Measurements from ENCODE around the gene NHSL2. TPM values are rescaled to one million over a fixed set of nuclear protein-coding genes. Genes with fewer than 3 reads are reported as not detected.

Gene NHSL2
- total RNA-seq, 2 experiments from 2014 or later = 0.50 to 0.70 TPM

- Mint-ChIP-seq H3K4me1 (ENCODE audit: low read depth) (peaks cover 19% of the 10 kb centered on the region), H3K36me3 (ENCODE audit: low read depth) (no peaks in the 10 kb centered on the region), H3K4me3 (no peak overlapping the region), H3K27me3 (ENCODE audit: low read depth) (peaks cover 20% of the 10 kb centered on the region), H3K9me3 (ENCODE audit: insufficient read depth) (no peaks in the 10 kb centered on the region), H3K27ac (no peak overlapping the region)
- DNase-seq (no peak), ATAC-seq (no peak)
- ChIA-PET POLR2A (no interaction called here), CTCF (no interaction called here)
Observed at GRCh38 chrX:71996136-71996535, 85.5 kb downstream of the NHSL2 start.

GRCh38 chrX:71996826-71997225 is 86.2 kb downstream of the NHSL2 start:
- ChIA-PET POLR2A (no interaction called here), CTCF (interaction anchor here (2.2 kb wide), 1 partner anchor 21 kb away, joined by 9 read pairs; no protein-coding TSS in a partner anchor)
- no peaks in the 10 kb centered on the region for H3K36me3 Mint-ChIP-seq (ENCODE audit: low read depth)
- no peak for DNase-seq
- H3K27me3 Mint-ChIP-seq (ENCODE audit: low read depth) = peaks cover 25% of the 10 kb centered on the region
- H3K27ac Mint-ChIP-seq = no peak overlapping the region
- H3K9me3 Mint-ChIP-seq (ENCODE audit: insufficient read depth) = no peaks in the 10 kb centered on the region
- peaks cover 18% of the 10 kb centered on the region for H3K4me1 Mint-ChIP-seq (ENCODE audit: low read depth)
- ATAC-seq = no peak
- no peak overlapping the region for H3K4me3 Mint-ChIP-seq

DNA sequence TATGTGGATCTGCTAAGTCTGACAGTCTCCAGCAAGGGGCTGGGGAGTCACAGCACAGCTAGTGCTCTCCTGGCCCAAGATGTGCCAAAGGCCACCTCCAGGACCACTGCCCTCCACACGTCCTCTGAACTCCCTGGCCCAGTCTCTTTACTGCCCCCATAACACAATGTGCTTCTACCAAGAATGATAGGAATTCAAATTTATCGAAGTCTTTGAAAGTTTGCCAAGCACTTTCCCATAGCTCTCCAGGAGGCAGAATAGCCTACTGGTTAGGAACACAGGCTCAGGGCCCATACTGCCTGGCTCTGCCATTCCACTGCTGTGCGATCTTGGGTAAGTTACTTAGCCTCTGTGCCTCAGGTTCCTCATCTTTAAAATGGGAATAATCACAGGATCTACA is 86.7 kb downstream of the NHSL2 start:
- peaks cover 13% of the 10 kb centered on the region for H3K4me1 Mint-ChIP-seq (ENCODE audit: low read depth)
- H3K27ac Mint-ChIP-seq = no peak overlapping the region
- no peaks in the 10 kb centered on the region for H3K36me3 Mint-ChIP-seq (ENCODE audit: low read depth)
- H3K9me3 Mint-ChIP-seq (ENCODE audit: insufficient read depth) = no peaks in the 10 kb centered on the region
- DNase-seq (no peak), ATAC-seq (no peak)
- ChIA-PET POLR2A (interaction anchor here (0.6 kb wide), 2 partner anchors 29 to 1164 kb away, joined by 3 to 4 read pairs; no protein-coding TSS in a partner anchor), CTCF (interaction anchor here (0.7 to 2.2 kb wide), 3 partner anchors 15 to 24 kb away, joined by 3 to 9 read pairs (median 3); no protein-coding TSS in a partner anchor)
- H3K27me3 Mint-ChIP-seq (ENCODE audit: low read depth) = peaks cover 25% of the 10 kb centered on the region
- no peak overlapping the region for H3K4me3 Mint-ChIP-seq

GRCh38 chrX:71998836-71999509 is 88.3 kb downstream of the NHSL2 start:
- peak; percentile 29 for DNase-seq
- no peaks in the 10 kb centered on the region for H3K36me3 Mint-ChIP-seq (ENCODE audit: low read depth)
- ATAC-seq = peak; percentile 63
- no peak overlapping the region for H3K27ac Mint-ChIP-seq
- peaks cover 28% of the 10 kb centered on the region for H3K27me3 Mint-ChIP-seq (ENCODE audit: low read depth)
- ChIA-PET CTCF (interaction anchor here (0.6 to 2.5 kb wide), 8 partner anchors 11 to 128 kb away, joined by 3 to 18 read pairs (median 4); partner anchors contain the start of gene NHSL2), POLR2A (no interaction called here)
- no peak overlapping the region for H3K4me3 Mint-ChIP-seq
- H3K4me1 Mint-ChIP-seq (ENCODE audit: low read depth) = no peaks in the 10 kb centered on the region
- no peaks in the 10 kb centered on the region for H3K9me3 Mint-ChIP-seq (ENCODE audit: insufficient read depth)

DNA sequence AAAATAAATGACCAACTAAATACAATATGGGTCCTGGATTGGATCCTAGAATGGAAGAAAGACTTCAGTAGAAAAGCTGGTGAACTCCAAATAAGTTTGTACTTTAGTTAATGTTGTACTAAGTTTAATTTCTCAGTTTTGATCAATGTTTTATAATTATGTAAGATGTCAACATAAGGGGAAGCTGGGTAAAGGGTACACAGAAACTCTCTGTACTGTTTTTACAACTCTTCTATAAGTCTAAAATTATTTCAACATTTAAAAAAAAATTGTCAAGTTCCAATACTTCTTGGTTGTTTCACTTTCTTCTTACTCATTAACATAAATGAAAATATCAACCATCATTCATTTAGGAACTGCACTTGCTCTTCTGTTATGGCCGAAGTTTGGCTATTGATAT is 88.9 kb downstream of the NHSL2 start:
- H3K36me3 Mint-ChIP-seq (ENCODE audit: low read depth) = no peaks in the 10 kb centered on the region
- no peak overlapping the region for H3K4me3 Mint-ChIP-seq
- DNase-seq (no peak), ATAC-seq (no peak)
- ChIA-PET POLR2A (no interaction called here), CTCF (interaction anchor here (0.8 to 2.5 kb wide), 4 partner anchors 13 to 127 kb away, joined by 3 to 18 read pairs (median 6); partner anchors contain the start of gene NHSL2)
- H3K9me3 Mint-ChIP-seq (ENCODE audit: insufficient read depth) = no peaks in the 10 kb centered on the region
- H3K27me3 Mint-ChIP-seq (ENCODE audit: low read depth) = peaks cover 28% of the 10 kb centered on the region
- no peaks in the 10 kb centered on the region for H3K4me1 Mint-ChIP-seq (ENCODE audit: low read depth)
- H3K27ac Mint-ChIP-seq = no peak overlapping the region

- no peak for DNase-seq
- Mint-ChIP-seq H3K4me1 (ENCODE audit: low read depth) (no peaks in the 10 kb centered on the region), H3K9me3 (ENCODE audit: insufficient read depth) (no peaks in the 10 kb centered on the region), H3K27me3 (ENCODE audit: low read depth) (peaks cover 28% of the 10 kb centered on the region), H3K4me3 (no peak overlapping the region), H3K36me3 (ENCODE audit: low read depth) (no peaks in the 10 kb centered on the region), H3K27ac (no peak overlapping the region)
- POLR2A ChIA-PET = no interaction called here
- CTCF ChIA-PET = interaction anchor here (1.6 kb wide), 1 partner anchor 17 kb away, joined by 5 read pairs; no protein-coding TSS in a partner anchor
- no peak for ATAC-seq
Observed at GRCh38 chrX:72001471-72001870, 90.8 kb downstream of the NHSL2 start.

- Mint-ChIP-seq H3K27me3 (ENCODE audit: low read depth) (peaks cover 29% of the 10 kb centered on the region), H3K36me3 (ENCODE audit: low read depth) (no peaks in the 10 kb centered on the region), H3K27ac (no peak overlapping the region), H3K4me1 (ENCODE audit: low read depth) (no peaks in the 10 kb centered on the region), H3K4me3 (no peak overlapping the region), H3K9me3 (ENCODE audit: insufficient read depth) (no peaks in the 10 kb centered on the region)
- ChIA-PET POLR2A (no interaction called here), CTCF (interaction anchor here (1.6 to 1.7 kb wide), 2 partner anchors 16 to 125 kb away, joined by 5 to 6 read pairs; no protein-coding TSS in a partner anchor)
- DNase-seq (no peak), ATAC-seq (no peak)
Observed at GRCh38 chrX:72001906-72002305, 91.3 kb downstream of the NHSL2 start.

GRCh38 chrX:72002875-72003274 is 92.2 kb downstream of the NHSL2 start:
- ChIA-PET POLR2A (no interaction called here), CTCF (interaction anchor here (1.7 kb wide), 1 partner anchor 124 kb away, joined by 6 read pairs; no protein-coding TSS in a partner anchor)
- no peaks in the 10 kb centered on the region for H3K36me3 Mint-ChIP-seq (ENCODE audit: low read depth)
- DNase-seq (no peak), ATAC-seq (no peak)
- no peak overlapping the region for H3K27ac Mint-ChIP-seq
- H3K4me1 Mint-ChIP-seq (ENCODE audit: low read depth) = no peaks in the 10 kb centered on the region
- H3K27me3 Mint-ChIP-seq (ENCODE audit: low read depth) = peaks cover 30% of the 10 kb centered on the region
- no peak overlapping the region for H3K4me3 Mint-ChIP-seq
- no peaks in the 10 kb centered on the region for H3K9me3 Mint-ChIP-seq (ENCODE audit: insufficient read depth)

DNA sequence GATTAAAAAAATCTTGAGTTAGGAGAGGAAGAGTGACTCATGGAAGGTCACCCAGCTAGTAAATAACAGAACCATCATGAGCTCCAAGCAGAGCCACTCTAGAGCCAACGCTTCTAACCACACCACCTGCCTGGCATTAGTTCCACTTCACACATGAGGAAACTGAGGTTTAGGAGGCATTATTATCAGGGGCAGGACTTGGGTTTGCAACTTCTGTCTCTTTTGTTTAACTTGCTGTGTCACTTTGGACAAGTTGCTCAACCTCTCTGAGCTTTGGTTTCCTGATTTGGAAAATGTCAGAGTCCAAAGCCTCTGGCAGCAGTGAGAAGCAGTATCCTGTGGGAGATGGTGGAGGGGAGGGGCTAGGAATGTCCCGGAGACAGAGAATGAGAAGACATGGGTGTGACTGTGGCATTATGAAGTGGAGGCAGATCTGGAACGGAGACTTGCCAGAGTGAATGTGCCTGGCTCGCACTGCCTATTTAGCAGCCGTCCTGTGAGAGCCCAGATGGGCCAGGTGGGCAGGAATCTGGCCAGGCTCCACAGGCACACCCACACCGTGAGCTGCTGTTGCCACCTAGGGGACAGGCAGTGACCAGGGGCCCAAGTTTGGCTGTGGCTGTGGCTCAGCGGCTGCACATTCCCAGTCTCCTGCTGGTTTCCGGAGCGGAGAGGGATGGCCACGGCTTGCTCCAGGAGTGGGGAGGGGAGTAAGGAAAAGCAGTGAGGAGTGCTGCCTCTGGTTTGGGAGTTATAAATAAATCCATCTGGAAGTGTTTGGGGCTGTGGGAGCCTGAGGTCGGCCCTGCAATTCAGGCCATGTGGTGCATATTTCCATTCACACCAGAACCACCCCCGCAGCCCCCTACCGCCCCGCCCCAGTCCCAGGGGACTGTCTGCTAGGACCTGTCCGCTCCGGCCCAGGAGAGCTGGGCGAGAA is 93.4 kb downstream of the NHSL2 start:
- Mint-ChIP-seq H3K36me3 (ENCODE audit: low read depth) (no peaks in the 10 kb centered on the region), H3K9me3 (ENCODE audit: insufficient read depth) (no peaks in the 10 kb centered on the region), H3K27me3 (ENCODE audit: low read depth) (peaks cover 22% of the 10 kb centered on the region), H3K27ac (no peak overlapping the region), H3K4me3 (no peak overlapping the region), H3K4me1 (ENCODE audit: low read depth) (no peaks in the 10 kb centered on the region)
- no peak for DNase-seq
- no peak for ATAC-seq
- ChIA-PET POLR2A (no interaction called here), CTCF (interaction anchor here (1.7 kb wide), 1 partner anchor 122 kb away, joined by 6 read pairs; no protein-coding TSS in a partner anchor)

DNA sequence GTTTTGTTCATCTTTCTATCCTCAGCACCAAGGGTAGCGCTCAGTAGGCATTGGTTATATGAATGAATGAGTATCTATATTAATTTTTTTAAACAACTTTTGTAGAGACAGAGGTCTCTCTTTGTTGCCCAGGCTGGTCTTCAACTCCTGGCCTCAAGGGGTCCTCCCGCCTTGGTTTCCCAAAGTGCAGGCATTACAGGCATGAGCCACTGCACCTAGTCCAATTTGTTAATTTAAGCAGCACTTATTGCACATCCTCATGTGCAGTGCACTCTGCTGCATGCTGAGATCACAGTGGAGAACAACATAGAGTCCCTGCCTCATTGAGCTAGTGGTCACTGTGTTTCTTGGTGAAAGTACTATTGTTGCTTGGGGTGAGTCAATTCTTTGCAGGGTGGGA is 94.4 kb downstream of the NHSL2 start:
- CTCF ChIA-PET = interaction anchor here (1.1 kb wide), 1 partner anchor 13 kb away, joined by 4 read pairs; no protein-coding TSS in a partner anchor
- no peaks in the 10 kb centered on the region for H3K36me3 Mint-ChIP-seq (ENCODE audit: low read depth)

DNA sequence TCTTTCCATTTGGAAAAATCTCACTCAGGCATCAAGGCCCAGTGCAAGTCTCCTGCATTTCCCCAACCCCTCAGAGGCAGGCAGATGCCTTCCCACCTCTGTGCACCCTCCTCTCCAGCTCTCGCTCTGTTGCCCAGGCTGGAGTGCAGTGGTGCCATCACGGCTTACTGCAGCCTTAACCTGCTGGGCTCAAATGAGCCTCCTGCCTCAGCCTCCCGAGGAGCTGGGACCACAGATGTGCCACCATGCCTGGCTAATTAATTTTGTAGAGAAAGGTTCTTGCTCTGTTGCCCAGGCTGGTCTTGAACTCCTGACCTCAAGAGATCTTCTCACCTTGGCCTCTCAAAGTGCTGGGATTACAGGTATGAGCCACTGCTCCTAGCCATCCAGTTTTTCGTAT is 95.8 kb downstream of the NHSL2 start:
- CTCF ChIA-PET = no interaction called here
- H3K36me3 Mint-ChIP-seq (ENCODE audit: low read depth) = no peaks in the 10 kb centered on the region
- H3K4me3 Mint-ChIP-seq = no peak overlapping the region
- ATAC-seq = no peak
- POLR2A ChIA-PET = no interaction called here
- DNase-seq = no peak
- H3K9me3 Mint-ChIP-seq (ENCODE audit: insufficient read depth) = no peaks in the 10 kb centered on the region
- H3K27me3 Mint-ChIP-seq (ENCODE audit: low read depth) = peaks cover 17% of the 10 kb centered on the region
- no peak overlapping the region for H3K27ac Mint-ChIP-seq
- no peaks in the 10 kb centered on the region for H3K4me1 Mint-ChIP-seq (ENCODE audit: low read depth)

More for the DNA sequence above, 94.4 kb downstream of the NHSL2 start:
- peaks cover 26% of the 10 kb centered on the region for H3K27me3 Mint-ChIP-seq (ENCODE audit: low read depth)
- DNase-seq (no peak), ATAC-seq (no peak)
- H3K4me1 Mint-ChIP-seq (ENCODE audit: low read depth) = no peaks in the 10 kb centered on the region
- POLR2A ChIA-PET = no interaction called here
- H3K9me3 Mint-ChIP-seq (ENCODE audit: insufficient read depth) = no peaks in the 10 kb centered on the region
- H3K4me3 Mint-ChIP-seq = no peak overlapping the region
- no peak overlapping the region for H3K27ac Mint-ChIP-seq

DNA sequence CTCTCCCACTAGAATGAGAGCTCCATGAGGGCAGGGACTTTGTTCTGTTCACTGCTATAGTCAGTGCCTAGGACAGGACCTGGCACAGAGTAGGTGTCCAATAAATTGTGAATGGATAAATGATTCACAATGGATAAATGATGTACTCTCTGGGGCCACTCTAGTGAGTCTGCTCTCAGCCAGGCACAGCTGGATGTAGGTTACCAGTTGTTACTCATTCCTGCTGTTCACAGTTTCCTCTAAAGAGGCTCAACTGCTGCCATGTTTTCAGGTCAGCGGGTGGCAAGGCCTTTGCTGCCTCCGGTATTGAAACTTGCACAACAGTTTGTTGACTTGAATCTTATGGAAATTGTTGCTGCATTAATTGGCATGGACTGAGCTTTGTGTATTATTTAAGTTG is 99.1 kb downstream of the NHSL2 start:
- no peaks in the 10 kb centered on the region for H3K36me3 Mint-ChIP-seq (ENCODE audit: low read depth)
- H3K27ac Mint-ChIP-seq = no peak overlapping the region
- CTCF ChIA-PET = interaction anchor here (1.0 kb wide), 1 partner anchor 8 kb away, joined by 3 read pairs; no protein-coding TSS in a partner anchor
- H3K9me3 Mint-ChIP-seq (ENCODE audit: insufficient read depth) = no peaks in the 10 kb centered on the region
- no peaks in the 10 kb centered on the region for H3K4me1 Mint-ChIP-seq (ENCODE audit: low read depth)
- no peak for DNase-seq
- no peak overlapping the region for H3K4me3 Mint-ChIP-seq
- POLR2A ChIA-PET = no interaction called here
- no peak for ATAC-seq
- H3K27me3 Mint-ChIP-seq (ENCODE audit: low read depth) = peaks cover 24% of the 10 kb centered on the region

All from activated CD8-positive, alpha-beta T cell treated with anti-CD3 and anti-CD28 coated beads, Interleukin-2, amount 10 ng/mL, durations not matched to agents 7 days and 5 days (primary cell).